GM12891 (cell line): ENCODE data around the gene PDE1A.

Experiments used
- DNase-seq: peaks from one replicate; pipeline ENCODE4 v3.0.0; 2011; ENCODE audit warnings: low spot score; ENCODE audit not compliant: insufficient read length
- FAIRE-seq: peaks from 2 replicates; lab custom pipeline; 2011; peaks lifted over from hg19 to GRCh38; lab: Jason Lieb, UNC
- PAX5 ChIP-seq: IDR thresholded peaks from 2 replicates; pipeline ENCODE4 v1.6.1; 2011; ENCODE audit warnings: low read length, moderate library complexity, mild to moderate bottlenecking; ENCODE audit not compliant: insufficient read depth, severe bottlenecking
- POLR2A ChIP-seq: IDR thresholded peaks from 2 replicates; pipeline ENCODE4 v1.6.1; 2011; ENCODE audit warnings: low read depth, low read length, control low read depth
- POLR2AphosphoS5 ChIP-seq: IDR thresholded peaks from 2 replicates; pipeline ENCODE4 v1.6.1; 2011; ENCODE audit warnings: low read depth, low read length, control low read depth
- POU2F2 ChIP-seq: IDR thresholded peaks from 2 replicates; pipeline ENCODE4 v1.6.1; 2011; ENCODE audit warnings: low read depth, mild to moderate bottlenecking, control low read depth, low read length, moderate library complexity
- SPI1 ChIP-seq: IDR thresholded peaks from 2 replicates; pipeline ENCODE4 v1.6.1; 2011; ENCODE audit warnings: low read depth, low read length, control low read depth
- TAF1 ChIP-seq: IDR thresholded peaks from 2 replicates; pipeline ENCODE4 v1.6.1; 2011; ENCODE audit warnings: low read depth, low read length, control low read depth

The PDE1A gene

DNA sequence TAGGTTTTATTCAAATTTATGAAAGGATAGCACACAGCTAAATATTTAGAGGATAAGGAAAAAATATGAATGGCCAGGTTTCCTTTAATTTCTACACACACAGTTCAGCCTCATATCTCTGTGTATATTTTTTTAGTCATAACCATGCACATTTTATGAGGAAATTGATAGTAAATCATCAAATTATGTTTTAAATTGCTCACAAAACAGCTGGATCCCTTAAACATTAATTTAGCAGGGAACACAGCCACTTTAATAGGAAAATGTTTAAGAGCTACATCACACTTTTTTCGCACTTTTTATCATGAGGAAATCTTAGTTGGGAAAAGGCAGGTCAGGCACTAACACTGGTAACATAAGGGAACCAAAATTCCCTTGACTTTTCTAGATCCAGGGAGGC, 65.4 kb downstream of the PDE1A start:
- TF ChIP-seq SPI1 (no peak), PAX5 (no peak)
- DNase-seq (no peak), FAIRE-seq (no peak)

DNA sequence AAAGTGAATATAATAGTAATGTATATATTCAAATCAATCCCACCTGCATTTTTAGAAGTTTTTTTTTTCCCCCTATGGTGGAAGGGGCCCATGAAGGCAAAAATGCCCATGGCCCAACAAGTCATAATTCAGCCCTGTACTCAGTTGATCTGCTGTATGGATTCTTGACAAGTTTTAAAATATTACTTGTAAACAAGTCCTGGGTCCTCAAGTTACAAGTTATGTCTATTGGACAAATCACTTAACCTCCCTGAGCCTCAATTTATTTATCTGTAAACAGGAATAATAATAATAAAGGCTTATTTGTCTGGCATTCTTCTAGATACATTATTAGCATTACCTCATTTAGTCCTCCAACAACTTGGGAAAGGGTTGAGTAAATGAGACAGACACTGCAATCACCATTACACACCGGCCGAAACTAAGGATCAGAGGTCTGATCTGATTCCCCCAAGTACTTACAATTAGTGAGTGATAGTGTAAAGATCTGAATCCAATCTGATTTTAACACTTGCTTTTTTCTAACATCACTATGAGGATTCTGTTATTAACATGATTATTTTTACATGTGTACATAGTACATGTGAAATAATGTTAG, 66.1 kb downstream of the PDE1A start:
- TF ChIP-seq POLR2A (no peak), PAX5 (no peak), TAF1 (no peak)
- no peak for DNase-seq
- FAIRE-seq = no peak

DNA sequence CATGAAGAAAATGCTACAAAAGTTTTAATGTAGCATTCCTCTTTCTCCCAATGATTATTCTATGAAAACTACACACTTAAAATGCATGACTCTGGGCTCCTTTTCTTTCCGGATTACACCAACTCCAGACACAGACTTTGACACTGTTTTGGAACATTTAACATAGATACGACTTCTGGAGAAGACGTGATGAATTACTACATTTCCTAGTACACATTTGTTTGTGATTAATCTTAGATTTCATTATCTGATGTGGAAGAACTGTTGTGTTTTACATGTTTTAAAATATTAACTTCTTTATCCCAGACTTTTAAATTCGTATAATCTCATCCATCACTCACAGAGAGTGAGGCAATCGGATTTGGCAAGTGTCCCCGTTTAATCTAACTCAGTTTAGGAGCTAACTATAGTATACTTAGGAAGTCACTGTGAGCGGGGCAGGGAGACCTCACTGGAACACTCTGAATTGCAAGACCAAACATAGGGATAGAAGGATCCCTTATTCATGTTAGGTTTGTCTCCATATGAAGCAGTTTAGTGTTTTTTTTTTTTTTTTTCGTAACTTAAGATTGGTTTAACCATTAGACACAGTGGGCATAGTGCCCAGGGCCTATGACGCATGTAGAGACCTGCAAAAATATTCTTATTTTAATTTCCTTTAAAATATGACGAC, 66.7 kb downstream of the PDE1A start:
- FAIRE-seq (no peak), DNase-seq (no peak)
- no peak for TF ChIP-seq POU2F2
- TF ChIP-seq POLR2AphosphoS5 = no peak
- no peak for TF ChIP-seq SPI1
- no peak for TF ChIP-seq TAF1
- TF ChIP-seq PAX5 = no peak
- TF ChIP-seq POLR2A = no peak

DNA sequence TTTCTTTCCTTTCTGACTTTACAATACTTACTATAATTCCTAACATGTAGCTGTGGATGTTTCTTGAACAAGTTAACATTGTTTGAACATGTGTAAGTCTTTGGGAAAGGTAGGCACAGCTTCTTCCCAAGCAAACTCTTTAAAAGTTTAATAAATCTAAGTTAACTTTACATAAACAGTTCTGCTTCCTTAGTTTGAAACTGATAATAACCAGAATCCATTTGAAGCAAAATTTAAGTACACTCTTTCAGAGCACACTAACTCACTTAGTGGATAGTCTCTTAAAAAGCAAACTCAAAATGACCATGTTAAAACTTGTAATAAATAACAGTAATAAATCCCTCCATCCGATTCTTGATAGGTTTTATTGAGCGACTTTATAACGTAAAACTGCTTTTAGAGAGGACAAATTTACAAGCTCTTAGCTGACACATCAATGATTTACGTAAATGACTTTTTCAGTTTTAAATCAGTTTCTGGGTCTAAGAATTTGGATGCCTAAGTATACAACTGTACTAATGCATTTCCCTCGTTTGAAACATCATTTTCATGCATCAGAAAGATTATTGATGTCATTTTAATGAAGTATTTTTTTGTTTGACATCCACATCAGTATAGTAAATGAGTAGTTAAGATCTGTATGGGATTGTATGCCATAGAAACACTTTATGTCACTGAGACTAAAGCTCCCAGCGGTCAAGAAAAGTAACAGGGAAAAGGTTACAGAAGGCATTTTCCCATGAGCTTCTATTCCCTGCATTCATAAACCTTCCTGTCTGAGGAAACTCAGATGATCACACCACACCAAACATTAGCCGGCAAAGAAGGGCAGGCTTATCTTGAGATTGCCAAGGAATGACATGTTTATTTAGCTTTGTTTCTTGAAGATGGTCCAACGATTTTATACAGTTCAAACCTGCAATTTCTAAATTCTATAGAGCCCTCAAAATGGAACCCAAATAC, 67.5 kb downstream of the PDE1A start:
- TF ChIP-seq POLR2A (no peak), SPI1 (no peak), POU2F2 (no peak), PAX5 (no peak), TAF1 (no peak), POLR2AphosphoS5 (no peak)
- DNase-seq (no peak), FAIRE-seq (no peak)

DNA sequence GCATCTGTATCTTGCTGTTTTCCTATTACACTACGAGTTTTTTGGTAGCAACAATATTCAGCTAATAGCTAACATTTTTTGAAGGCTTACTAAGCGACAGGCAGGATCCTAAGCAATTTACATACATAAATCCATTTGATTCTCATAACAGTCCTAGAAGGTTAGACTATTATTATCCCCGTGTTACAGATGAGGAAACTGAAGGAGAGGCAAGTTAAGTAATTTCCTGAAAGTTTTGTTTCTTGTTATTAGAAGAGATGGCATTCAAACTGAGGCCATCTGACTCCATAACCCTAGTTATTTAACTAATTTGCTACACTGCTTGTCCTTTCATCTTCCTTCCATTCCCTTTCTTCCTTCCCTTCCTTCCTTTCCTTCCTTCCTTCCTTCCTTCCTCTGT, 68.2 kb downstream of the PDE1A start:
- DNase-seq = no peak
- no peak for FAIRE-seq
- no peak for TF ChIP-seq POLR2AphosphoS5
- no peak for TF ChIP-seq POLR2A
- TF ChIP-seq TAF1 = no peak
- TF ChIP-seq SPI1 = no peak
- TF ChIP-seq PAX5 = no peak
- no peak for TF ChIP-seq POU2F2

DNA sequence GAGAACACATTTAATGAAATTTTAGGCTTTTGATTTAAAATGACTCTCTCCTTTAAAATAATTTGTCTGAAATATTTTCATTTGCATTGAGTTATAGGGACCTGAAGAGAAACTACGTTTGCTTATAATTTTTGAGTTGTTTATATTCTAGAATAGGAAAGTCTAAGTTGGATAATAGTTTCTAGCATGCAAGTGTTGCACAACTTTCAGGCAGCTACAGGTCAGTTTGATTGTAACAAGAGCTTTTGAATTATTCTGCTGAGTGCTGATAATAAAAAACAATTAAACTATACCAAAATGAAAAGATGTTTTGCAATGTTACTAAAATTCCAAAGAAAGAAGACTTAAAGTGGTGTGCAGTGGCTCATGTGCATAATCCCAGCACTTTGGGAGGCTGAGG, 71.0 kb downstream of the PDE1A start:
- TF ChIP-seq TAF1 (no peak), POLR2AphosphoS5 (no peak), POU2F2 (no peak), POLR2A (no peak), SPI1 (no peak), PAX5 (no peak)
- DNase-seq = no peak
- no peak for FAIRE-seq

DNA sequence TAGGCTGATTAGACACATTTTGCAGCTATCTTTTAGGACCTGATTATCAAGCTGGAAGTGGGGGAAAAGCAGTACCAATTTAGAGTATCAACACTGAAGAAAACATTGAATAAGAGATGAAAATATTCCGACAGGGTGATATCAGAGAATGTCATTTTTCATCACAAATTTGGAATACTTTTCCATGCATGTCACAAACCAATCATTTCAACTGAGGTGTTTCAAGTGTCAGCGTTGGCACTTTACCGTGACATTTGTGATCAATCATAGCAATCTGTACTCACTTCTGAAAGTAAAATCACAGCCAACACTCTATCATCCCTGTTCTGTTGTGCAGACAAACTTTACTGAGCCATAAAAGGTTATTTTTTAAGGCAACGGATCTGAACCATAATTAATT, 75.4 kb downstream of the PDE1A start:
- DNase-seq (no peak), FAIRE-seq (no peak)
- TF ChIP-seq PAX5 (no peak), POLR2AphosphoS5 (no peak), SPI1 (no peak), POLR2A (no peak), POU2F2 (no peak), TAF1 (no peak)

DNA sequence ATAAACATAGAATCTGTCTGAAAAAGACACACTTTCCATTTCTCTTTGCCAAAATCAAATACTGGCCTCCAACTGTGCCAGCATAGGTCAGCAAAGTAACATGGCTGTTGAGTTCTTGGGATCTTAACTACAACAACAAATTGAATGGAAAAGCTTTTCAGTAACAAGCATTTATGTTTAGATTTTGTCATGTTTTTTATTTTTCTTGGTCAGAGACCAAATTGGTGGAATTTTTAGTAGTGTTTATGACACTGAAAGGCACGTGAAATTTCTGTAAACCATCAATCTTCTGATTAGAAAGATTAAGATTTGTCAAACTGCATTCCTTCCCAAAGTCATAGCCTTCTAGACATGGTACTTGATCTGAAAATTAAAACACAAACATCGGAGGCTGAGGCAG, 77.6 kb downstream of the PDE1A start:
- DNase-seq = no peak
- no peak for TF ChIP-seq PAX5
- TF ChIP-seq SPI1 = no peak
- TF ChIP-seq POLR2A = no peak
- no peak for TF ChIP-seq POU2F2
- TF ChIP-seq TAF1 = no peak
- TF ChIP-seq POLR2AphosphoS5 = no peak
- no peak for FAIRE-seq

DNA sequence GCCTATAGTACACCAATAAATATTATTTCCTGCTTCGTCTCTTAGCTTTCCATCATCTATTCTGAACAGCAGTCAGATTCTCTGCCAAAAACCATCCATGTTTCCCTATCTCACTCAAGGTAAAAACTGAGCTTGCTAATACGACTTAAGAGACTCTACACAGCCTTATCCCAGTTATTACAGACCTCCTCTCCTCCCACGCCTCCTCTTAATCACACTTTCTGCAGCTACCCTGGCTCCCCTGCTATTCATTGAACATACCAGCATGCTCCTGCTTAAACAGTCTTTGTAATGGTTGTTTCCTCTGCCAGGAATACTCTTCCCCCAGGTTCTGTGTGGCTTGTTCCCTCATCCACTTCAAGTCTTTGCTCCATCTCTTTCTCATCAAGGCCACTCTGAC, 81.5 kb downstream of the PDE1A start:
- TF ChIP-seq POLR2A = no peak
- TF ChIP-seq PAX5 = no peak
- no peak for TF ChIP-seq TAF1
- TF ChIP-seq POU2F2 = no peak
- TF ChIP-seq SPI1 = no peak
- TF ChIP-seq POLR2AphosphoS5 = no peak
- no peak for FAIRE-seq
- DNase-seq = no peak
